Smooth muscle cell (in vitro differentiated cells): Measurements from ENCODE around the gene PCMTD2. TPM values are rescaled to one million over a fixed set of nuclear protein-coding genes. Genes with fewer than 3 reads are reported as not detected.

Experiments used
- DNase-seq: peaks from one replicate; lab custom pipeline; 2025; ENCODE audit not compliant: unreplicated experiment; lab: John Stamatoyannopoulos, UW
- H2AFZ ChIP-seq: fragments of 200-600 bp; sonication (generic); 2 replicates; pipeline ENCODE4 v1.6.0; 2016; ENCODE audit warnings: antibody characterized with exemption, low read depth, mild to moderate bottlenecking
- H3F3A ChIP-seq: fragments of 200-600 bp; sonication (generic); 2 replicates; pipeline ENCODE4 v1.6.0; 2017; ENCODE audit warnings: antibody characterized with exemption, low read depth
- H3K27ac ChIP-seq: fragments of 200-600 bp; sonication (generic); 2 replicates; pipeline ENCODE4 v1.5.1; 2016; ENCODE audit warnings: low read depth, mild to moderate bottlenecking
- H3K27me3 ChIP-seq: fragments of 200-600 bp; sonication (generic); 2 replicates; pipeline ENCODE4 v1.6.1; 2016; ENCODE audit warnings: low read depth, mild to moderate bottlenecking
- H3K36me3 ChIP-seq: fragments of 200-600 bp; sonication (generic); 2 replicates; pipeline ENCODE4 v1.5.1; 2016; ENCODE audit warnings: low read depth
- H3K4me1 ChIP-seq: fragments of 200-600 bp; sonication (generic); 2 replicates; pipeline ENCODE4 v1.5.1; 2016; ENCODE audit warnings: low read depth
- H3K4me2 ChIP-seq: fragments of 200-600 bp; sonication (generic); 2 replicates; pipeline ENCODE4 v1.6.0; 2016; ENCODE audit warnings: mild to moderate bottlenecking
- H3K4me3 ChIP-seq: fragments of 200-600 bp; sonication (generic); 2 replicates; pipeline ENCODE4 v1.5.1; 2016; ENCODE audit warnings: mild to moderate bottlenecking
- H3K79me2 ChIP-seq: fragments of 200-600 bp; sonication (generic); 2 replicates; pipeline ENCODE4 v1.6.0; 2016; ENCODE audit warnings: low read depth, mild to moderate bottlenecking
- H3K9ac ChIP-seq: fragments of 200-600 bp; sonication (generic); 2 replicates; pipeline ENCODE4 v1.6.0; 2016; ENCODE audit warnings: low read depth
- H3K9me3 ChIP-seq: fragments of 200-600 bp; sonication (generic); replicated peaks from 2 replicates; pipeline ENCODE4 v1.5.1; 2016; ENCODE audit warnings: low read depth
- H4K20me1 ChIP-seq: fragments of 200-600 bp; sonication (generic); 2 replicates; pipeline ENCODE4 v1.6.0; 2016; ENCODE audit warnings: low read depth
- CTCF ChIP-seq: fragments of 200-600 bp; sonication (generic); IDR thresholded peaks from 2 replicates; pipeline ENCODE4 v1.5.1; 2017; ENCODE audit warnings: borderline replicate concordance, mild to moderate bottlenecking, antibody characterized with exemption; ENCODE audit not compliant: insufficient read depth, poor library complexity, severe bottlenecking
- WGBS: methylation state at CpG from one replicate; pipeline ENCODE4 v1.1.7; 2016; ENCODE audit warnings: low lambda C conversion rate; 5-methylcytosine and 5-hydroxymethylcytosine counted together
- polyA plus RNA-seq: library from polyadenylated mRNA; unstranded; fragments of >200 nt; fragmentation: Nextera tagmentation; extraction: Ambion mirVana; gene quantifications from 2 replicates; pipeline ENCODE4 v1.2.1, GENCODE V29; 2016
- total RNA-seq: library from RNA; depleted of rRNA; stranded (reverse); fragments of >200 nt; gene quantifications from 2 replicates; pipeline ENCODE4 v1.2.3, GENCODE V29; 2014

The PCMTD2 gene
- total and polyA plus RNA-seq, 2 experiments from 2014 or later, result 15.4 to 74.9 TPM

GRCh38 chr20:64216910-64217309, 38.6 kb upstream of the PCMTD2 start:
- H3K27ac ChIP-seq, result no peak overlapping the region
- H3F3A ChIP-seq, result no peaks in the 10 kb centered on the region
- no peak overlapping the region for H3K4me3 ChIP-seq
- no peaks in the 10 kb centered on the region for H3K27me3 ChIP-seq
- H2AFZ ChIP-seq, result no peak overlapping the region
- TF ChIP-seq CTCF, result no peak
- no peaks in the 10 kb centered on the region for H3K79me2 ChIP-seq
- H3K4me1 ChIP-seq, result no peaks in the 10 kb centered on the region
- no peaks in the 10 kb centered on the region for H3K9me3 ChIP-seq
- no peaks in the 10 kb centered on the region for H4K20me1 ChIP-seq
- H3K9ac ChIP-seq, result no peak overlapping the region
- no peaks in the 10 kb centered on the region for H3K36me3 ChIP-seq
- WGBS, result 95% methylated on average over 11 of the region's 11 CpGs
- no peak for DNase-seq
- no peak overlapping the region for H3K4me2 ChIP-seq

- H2AFZ ChIP-seq, result no peak overlapping the region
- TF ChIP-seq CTCF, result no peak
- no peaks in the 10 kb centered on the region for H3K27me3 ChIP-seq
- no peaks in the 10 kb centered on the region for H3F3A ChIP-seq
- no peaks in the 10 kb centered on the region for H3K36me3 ChIP-seq
- no peak overlapping the region for H3K9ac ChIP-seq
- 90% methylated on average over 13 of the region's 13 CpGs for WGBS
- H4K20me1 ChIP-seq, result no peaks in the 10 kb centered on the region
- H3K79me2 ChIP-seq, result no peaks in the 10 kb centered on the region
- no peaks in the 10 kb centered on the region for H3K4me1 ChIP-seq
- no peak overlapping the region for H3K4me3 ChIP-seq
- H3K4me2 ChIP-seq, result no peak overlapping the region
- no peak for DNase-seq
- H3K27ac ChIP-seq, result no peak overlapping the region
- no peaks in the 10 kb centered on the region for H3K9me3 ChIP-seq
These were observed 37.9 kb upstream of the PCMTD2 start for GRCh38 chr20:64217539-64218221.

GRCh38 chr20:64219202-64219601, 36.3 kb upstream of the PCMTD2 start:
- no peak overlapping the region for H3K4me2 ChIP-seq
- no peaks in the 10 kb centered on the region for H3K79me2 ChIP-seq
- H3F3A ChIP-seq, result peaks cover 4% of the 10 kb centered on the region
- H3K4me1 ChIP-seq, result peaks cover 14% of the 10 kb centered on the region
- no peaks in the 10 kb centered on the region for H3K9me3 ChIP-seq
- no peaks in the 10 kb centered on the region for H4K20me1 ChIP-seq
- TF ChIP-seq CTCF, result no peak
- no peaks in the 10 kb centered on the region for H3K36me3 ChIP-seq
- no peak for DNase-seq
- no peak overlapping the region for H3K4me3 ChIP-seq
- no peak overlapping the region for H3K27ac ChIP-seq
- H3K9ac ChIP-seq, result no peak overlapping the region
- 90% methylated on average over 12 of the region's 12 CpGs for WGBS
- no peak overlapping the region for H2AFZ ChIP-seq
- no peaks in the 10 kb centered on the region for H3K27me3 ChIP-seq

GRCh38 chr20:64219730-64220129, 35.8 kb upstream of the PCMTD2 start:
- Histone ChIP-seq H3K27ac (no peak overlapping the region), H3K79me2 (no peaks in the 10 kb centered on the region), H4K20me1 (no peaks in the 10 kb centered on the region), H2AFZ (no peak overlapping the region), H3K27me3 (no peaks in the 10 kb centered on the region), H3K36me3 (no peaks in the 10 kb centered on the region), H3K9me3 (no peaks in the 10 kb centered on the region), H3K4me3 (no peak overlapping the region), H3K4me2 (no peak overlapping the region), H3K9ac (no peak overlapping the region), H3F3A (peaks cover 7% of the 10 kb centered on the region), H3K4me1 (peaks cover 16% of the 10 kb centered on the region)
- WGBS, result 81% methylated on average over 16 of the region's 16 CpGs
- TF ChIP-seq CTCF, result no peak
- no peak for DNase-seq
